Body of pancreas (tissue), 4 donors: Measurements from ENCODE around the gene COP1. TPM values are rescaled to one million over a fixed set of nuclear protein-coding genes. Genes with fewer than 3 reads are reported as not detected.

ENCODE experiments used
- ATAC-seq: fragments of 150-250 bp; one replicate; pipeline ENCODE4 v1.9.1; 2016
- DNase-seq, 4 donors: peaks; one replicate each; pipeline ENCODE4 v3.0.0-alpha.2; 2019
- H3K27ac ChIP-seq, 4 donors: fragments of 200-600 bp; sonication (generic); 1 replicate in 3 of 4; 2 replicates in 1 of 4; pipeline versions ENCODE4 v1.5.1 to v1.6.1; 2016 to 2019; ENCODE audit warnings: mild to moderate bottlenecking in 1 of 4, mixed read lengths in 1 of 4, moderate library complexity in 1 of 4
- H3K27me3 ChIP-seq, 2 donors: fragments of 200-600 bp; sonication (generic); one replicate each; pipeline ENCODE4 v1.6.0; 2016; ENCODE audit warnings: mild to moderate bottlenecking in 1 of 2
- H3K36me3 ChIP-seq, 2 donors: fragments of 200-600 bp; sonication (generic); replicated peaks in 1 of 2; 2 replicates each; pipeline ENCODE4 v1.5.1; 2016; ENCODE audit warnings: low read depth in 2 of 2; ENCODE audit not compliant: insufficient read depth in 1 of 2
- H3K4me1 ChIP-seq: fragments of 200-600 bp; sonication (generic); one replicate; pipeline ENCODE4 v1.6.0; 2016
- H3K4me3 ChIP-seq, 2 donors: fragments of 200-600 bp; sonication (generic); 1 replicate in 1 of 2; 2 replicates in 1 of 2; pipeline ENCODE4 v1.5.1; 2016 to 2019
- H3K9me3 ChIP-seq, 3 donors: fragments of 200-600 bp; sonication (generic); 1 replicate in 2 of 3; 2 replicates in 1 of 3; pipeline ENCODE4 v1.5.1; 2016
- POLR2A ChIP-seq, 3 donors: fragments of 450-650 bp; IDR thresholded peaks; one replicate each; pipeline ENCODE4 v1.6.1; 2016; ENCODE audit warnings: antibody characterized with exemption in 3 of 3, mild to moderate bottlenecking in 2 of 3
- WGBS, 2 donors: methylation state at CpG; one replicate each; pipeline ENCODE4 v1.1.5; 2017; 5-methylcytosine and 5-hydroxymethylcytosine counted together
- intact Hi-C: fragments of 100-400 bp; cut with DNase I; formaldehyde crosslinking; loops from one replicate; pipeline ENCODE4 v1.15.1; 2023
- total RNA-seq, 2 donors: library from RNA; depleted of rRNA; stranded (reverse); fragments of >200 nt; gene quantifications; one replicate each; pipeline ENCODE4 v1.1.0, GENCODE V29; 2016
- TF ChIP-seq, protein P1 (sequence below), 7 experiments: fragments of 450-650 bp in 4 of 7; fragments of 200-600 bp in 3 of 7; sonication (generic) in 3 of 7; IDR thresholded peaks; one replicate each; pipeline ENCODE4 v1.5.1; 2016 to 2019; ENCODE audit warnings: antibody characterized with exemption in 7 of 7

The COP1 gene
- total RNA-seq, 2 donors from 2014 or later, result 36.6 to 45.8 TPM

DNA sequence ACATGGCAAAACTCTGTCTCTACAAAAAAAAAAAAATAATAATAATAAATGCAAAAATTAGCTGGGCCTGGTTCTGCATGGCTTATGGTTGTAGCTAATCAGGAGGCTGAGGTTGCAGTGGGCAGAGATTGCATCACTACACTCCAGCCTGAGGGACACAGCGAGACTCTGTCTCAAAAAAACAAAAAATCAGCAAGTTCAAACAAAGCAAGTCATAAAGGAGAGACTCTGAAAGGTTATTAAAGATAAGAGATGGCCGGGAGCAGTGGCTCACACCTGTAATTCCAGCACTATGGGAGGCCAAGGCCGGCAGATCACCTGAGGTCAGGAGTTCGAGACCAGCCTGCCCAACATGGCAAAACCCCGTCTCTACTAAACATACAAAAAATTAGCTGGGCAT is 28.8 kb downstream of the COP1 start:
- WGBS, 2 donors, result 65 to 68% methylated on average over 5 of the region's 5 CpGs
- H3K27ac ChIP-seq, result no peak overlapping the region
- ATAC-seq, result no peak

DNA sequence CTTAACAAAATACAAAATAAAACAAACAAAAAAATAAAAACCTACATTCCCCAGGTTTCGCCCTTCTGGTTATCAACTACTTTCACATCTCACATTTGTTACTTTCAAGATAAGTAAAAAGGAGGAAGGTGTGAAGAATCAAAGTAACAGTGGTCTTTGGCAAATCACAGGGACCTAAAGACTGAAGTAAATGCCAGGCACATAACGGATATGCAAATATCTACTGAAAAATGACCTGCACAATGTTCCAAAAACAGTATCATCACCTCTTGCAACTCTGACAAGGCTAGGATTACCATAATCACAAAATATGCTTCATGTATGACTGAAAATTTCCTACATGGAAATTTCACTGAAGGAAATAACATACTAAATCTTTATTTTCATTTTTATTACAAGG is 29.3 kb downstream of the COP1 start:
- no peak for DNase-seq
- Histone ChIP-seq H3K4me1 (no peaks in the 10 kb centered on the region), H3K27me3 (no peaks in the 10 kb centered on the region), H3K27ac (no peak overlapping the region), H3K36me3 (peaks cover 0 to 2% of the 10 kb centered on the region in 2 donors), H3K4me3 (no peak overlapping the region), H3K9me3 (no peaks in the 10 kb centered on the region)
- TF ChIP-seq, protein P1, sequence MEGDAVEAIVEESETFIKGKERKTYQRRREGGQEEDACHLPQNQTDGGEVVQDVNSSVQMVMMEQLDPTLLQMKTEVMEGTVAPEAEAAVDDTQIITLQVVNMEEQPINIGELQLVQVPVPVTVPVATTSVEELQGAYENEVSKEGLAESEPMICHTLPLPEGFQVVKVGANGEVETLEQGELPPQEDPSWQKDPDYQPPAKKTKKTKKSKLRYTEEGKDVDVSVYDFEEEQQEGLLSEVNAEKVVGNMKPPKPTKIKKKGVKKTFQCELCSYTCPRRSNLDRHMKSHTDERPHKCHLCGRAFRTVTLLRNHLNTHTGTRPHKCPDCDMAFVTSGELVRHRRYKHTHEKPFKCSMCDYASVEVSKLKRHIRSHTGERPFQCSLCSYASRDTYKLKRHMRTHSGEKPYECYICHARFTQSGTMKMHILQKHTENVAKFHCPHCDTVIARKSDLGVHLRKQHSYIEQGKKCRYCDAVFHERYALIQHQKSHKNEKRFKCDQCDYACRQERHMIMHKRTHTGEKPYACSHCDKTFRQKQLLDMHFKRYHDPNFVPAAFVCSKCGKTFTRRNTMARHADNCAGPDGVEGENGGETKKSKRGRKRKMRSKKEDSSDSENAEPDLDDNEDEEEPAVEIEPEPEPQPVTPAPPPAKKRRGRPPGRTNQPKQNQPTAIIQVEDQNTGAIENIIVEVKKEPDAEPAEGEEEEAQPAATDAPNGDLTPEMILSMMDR (IDR thresholded peaks at IDR 0.05), result no peak
- no peak for TF ChIP-seq POLR2A (IDR thresholded peaks at IDR 0.05)
- WGBS, 2 donors, result 71 to 80% methylated on average over 2 of the region's 2 CpGs
- no peak for ATAC-seq
- intact Hi-C loops, result no loop called here

More for the DNA sequence above, 28.8 kb downstream of the COP1 start:
- Histone ChIP-seq H3K4me3 (no peak overlapping the region), H3K36me3 (peaks cover 0 to 2% of the 10 kb centered on the region in 2 donors), H3K9me3 (no peaks in the 10 kb centered on the region), H3K4me1 (no peaks in the 10 kb centered on the region), H3K27me3 (no peaks in the 10 kb centered on the region)
- TF ChIP-seq, protein P1 (IDR thresholded peaks at IDR 0.05), result no peak
- no peak for TF ChIP-seq POLR2A (IDR thresholded peaks at IDR 0.05)
- no peak for DNase-seq
- intact Hi-C loops, result no loop called here

DNA sequence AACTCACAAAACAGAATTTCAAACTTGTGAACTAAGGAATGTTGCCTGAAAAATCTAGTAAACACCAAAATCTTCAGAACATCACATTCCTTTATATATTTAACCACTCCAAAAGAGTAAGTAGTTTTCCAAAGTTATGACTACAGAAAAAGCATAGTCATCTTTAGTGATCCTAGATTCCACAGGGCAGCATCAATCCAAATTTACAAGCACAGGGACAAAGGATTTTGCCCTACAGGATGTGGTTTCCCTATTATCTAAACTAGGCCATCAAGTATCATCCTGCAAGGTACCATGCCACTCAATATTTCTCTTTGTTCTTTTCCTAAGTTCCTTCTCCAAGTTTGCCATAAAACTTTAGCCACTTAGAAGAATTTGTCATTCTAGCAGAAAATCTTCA is 33.0 kb downstream of the COP1 start:
- intact Hi-C loops, result no loop called here
- ATAC-seq, result no peak

DNA sequence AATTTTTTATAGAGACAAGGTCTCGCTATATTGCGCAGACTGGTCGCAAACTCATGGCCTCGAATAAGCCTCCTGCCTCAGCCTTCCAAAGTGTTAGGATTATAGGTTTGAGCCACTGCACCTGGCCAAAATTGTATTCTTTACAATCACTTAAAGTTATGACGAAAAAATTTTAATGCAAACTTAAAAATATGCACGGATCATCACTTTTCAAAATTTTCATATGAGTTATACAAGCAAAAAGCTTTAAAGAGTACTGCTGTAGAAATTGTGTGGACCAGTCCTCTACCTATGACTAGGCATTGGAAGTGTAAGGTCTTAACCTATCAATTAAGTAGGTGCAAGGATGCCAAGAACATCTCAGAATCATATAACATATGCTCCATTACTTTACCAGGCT is 34.9 kb downstream of the COP1 start:
- 96% methylated on average over 6 of the region's 6 CpGs for WGBS, 2 donors
- no peak overlapping the region for H3K4me3 ChIP-seq
- H3K4me1 ChIP-seq, result no peaks in the 10 kb centered on the region
- intact Hi-C loops, result no loop called here
- DNase-seq, result no peak
- H3K27ac ChIP-seq, result no peak overlapping the region
- no peak for TF ChIP-seq POLR2A (IDR thresholded peaks at IDR 0.05)
- TF ChIP-seq, protein P1 (IDR thresholded peaks at IDR 0.05), result no peak
- no peaks in the 10 kb centered on the region for H3K27me3 ChIP-seq
- H3K36me3 ChIP-seq, result no peaks in the 10 kb centered on the region
- no peak for ATAC-seq
- H3K9me3 ChIP-seq, result peaks cover 0 to 5% (median 0%) of the 10 kb centered on the region in 3 donors

More for the DNA sequence above, 33.0 kb downstream of the COP1 start:
- Histone ChIP-seq H3K27ac (no peak overlapping the region), H3K9me3 (peaks cover 0 to 3% (median 0%) of the 10 kb centered on the region in 3 donors), H3K36me3 (no peaks in the 10 kb centered on the region), H3K27me3 (no peaks in the 10 kb centered on the region), H3K4me1 (no peaks in the 10 kb centered on the region), H3K4me3 (no peak overlapping the region)
- DNase-seq, result no peak
- no peak for TF ChIP-seq POLR2A (IDR thresholded peaks at IDR 0.05)
- TF ChIP-seq, protein P1 (IDR thresholded peaks at IDR 0.05), result no peak

DNA sequence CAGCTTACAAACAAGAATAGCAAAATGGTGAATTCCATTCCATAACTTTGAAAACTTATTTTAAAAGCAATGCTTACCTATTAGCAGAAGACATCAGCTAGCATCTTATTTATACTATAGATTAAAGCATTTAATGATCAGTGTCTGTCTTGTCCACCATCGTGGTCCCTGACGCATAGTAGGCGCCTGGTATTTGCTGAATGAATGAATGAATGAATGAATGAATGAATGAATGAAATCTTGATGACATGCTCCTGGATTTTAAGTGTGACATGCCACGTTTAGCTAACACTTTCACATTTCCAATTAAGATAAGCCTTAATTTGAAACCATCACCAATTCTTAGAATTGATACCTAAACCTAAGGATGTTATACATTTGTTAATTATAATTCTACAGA is 39.9 kb downstream of the COP1 start:
- Histone ChIP-seq H3K4me3 (no peak overlapping the region), H3K27ac (no peak overlapping the region), H3K4me1 (no peaks in the 10 kb centered on the region), H3K9me3 (peaks cover 0 to 5% (median 0%) of the 10 kb centered on the region in 3 donors), H3K36me3 (no peaks in the 10 kb centered on the region), H3K27me3 (no peaks in the 10 kb centered on the region)
- intact Hi-C loops, result no loop called here
- 87 to 93% methylated on average over 4 of the region's 4 CpGs for WGBS, 2 donors
- no peak for ATAC-seq
- TF ChIP-seq POLR2A (IDR thresholded peaks at IDR 0.05), result no peak
- TF ChIP-seq, protein P1 (IDR thresholded peaks at IDR 0.05), result no peak
- DNase-seq, result no peak
